Measurements from ENCODE around the gene DTL.
"Not testable (repeated sequence)": the region's sequence is repeated elsewhere in the genome, so short reads cannot be mapped to it uniquely, and the experiment has no call there.

- not testable (repeated sequence) for TF ChIP-seq POLR2A (IDR thresholded peaks at IDR 0.05; ENCODE audit: low read length); GATA1 (IDR thresholded peaks at IDR 0.05; ENCODE audit: low read depth, low read length)
Measured at GRCh38 chr1:212027727-212028126, 7.8 kb upstream of the DTL start.
